H9 (cell line): ENCODE measurements around the gene NCKAP5. TPM values are rescaled to one million over a fixed set of nuclear protein-coding genes. Genes with fewer than 3 reads are reported as not detected.

ENCODE experiments used
- DNase-seq: peaks from one replicate; pipeline ENCODE4 v3.0.0-alpha.2; 2017
- H2AFZ ChIP-seq: one replicate; pipeline ENCODE4 v1.6.1; 2013; ENCODE audit warnings: mild to moderate bottlenecking, low read length, control low read depth, moderate library complexity
- H2AK5ac ChIP-seq: 2 replicates; pipeline ENCODE4 v1.6.1; 2013; ENCODE audit warnings: low read length, control low read depth, mixed read lengths; ENCODE audit not compliant: insufficient read length
- H2BK120ac ChIP-seq: one replicate; pipeline ENCODE4 v1.6.1; 2013; ENCODE audit warnings: low read depth, mild to moderate bottlenecking, low read length, control low read depth, inconsistent platforms; ENCODE audit not compliant: poor library complexity, severe bottlenecking
- H2BK12ac ChIP-seq: 2 replicates; pipeline ENCODE4 v1.6.1; 2013; ENCODE audit warnings: low read length, control low read depth, mixed read lengths, low read depth; ENCODE audit not compliant: insufficient read length
- H2BK15ac ChIP-seq: 2 replicates; pipeline ENCODE4 v1.6.1; 2013; ENCODE audit warnings: low read depth, low read length, control low read depth
- H2BK20ac ChIP-seq: one replicate; pipeline ENCODE4 v1.6.1; 2013; ENCODE audit warnings: low read depth, mild to moderate bottlenecking, low read length, control low read depth, inconsistent platforms; ENCODE audit not compliant: poor library complexity, severe bottlenecking
- H2BK5ac ChIP-seq: 2 replicates; pipeline ENCODE4 v1.6.1; 2013; ENCODE audit warnings: low read length, control low read depth, mixed read lengths; ENCODE audit not compliant: insufficient read length
- H3K14ac ChIP-seq: 2 replicates; pipeline ENCODE4 v1.6.1; 2013; ENCODE audit warnings: low read length, control low read depth; ENCODE audit not compliant: insufficient read depth
- H3K18ac ChIP-seq: 2 replicates; pipeline ENCODE4 v1.6.1; 2013; ENCODE audit warnings: low read depth, mild to moderate bottlenecking, mixed read lengths, low read length, control low read depth; ENCODE audit not compliant: insufficient read length
- H3K23ac ChIP-seq: 2 replicates; pipeline ENCODE4 v1.6.1; 2013; ENCODE audit warnings: low read length, control low read depth, mixed read lengths, low read depth; ENCODE audit not compliant: insufficient read length
- H3K23me2 ChIP-seq: 2 replicates; pipeline ENCODE4 v1.6.1; 2013; ENCODE audit warnings: low read depth, mild to moderate bottlenecking, mixed read lengths, low read length, control low read depth; ENCODE audit not compliant: insufficient read length, poor library complexity, severe bottlenecking
- H3K27ac ChIP-seq: 2 replicates; pipeline ENCODE4 v1.5.1; 2013; ENCODE audit warnings: low read length, control low read depth, mixed read lengths, low read depth; ENCODE audit not compliant: insufficient read length
- H3K27me3 ChIP-seq: 2 replicates; pipeline ENCODE4 v1.6.1; 2013; ENCODE audit warnings: low read length, control low read depth, inconsistent platforms; ENCODE audit not compliant: insufficient read depth
- H3K4ac ChIP-seq: 2 replicates; pipeline ENCODE4 v1.6.1; 2013; ENCODE audit warnings: low read depth, mild to moderate bottlenecking, control low read depth, inconsistent platforms, low read length, moderate library complexity
- H3K4me1 ChIP-seq: 2 replicates; pipeline ENCODE4 v1.6.1; 2013; ENCODE audit warnings: low read length, control low read depth, inconsistent platforms; ENCODE audit not compliant: insufficient read depth
- H3K4me2 ChIP-seq: 2 replicates; pipeline ENCODE4 v1.6.1; 2013; ENCODE audit warnings: low read length, control low read depth, mixed read lengths; ENCODE audit not compliant: insufficient read length, insufficient read depth
- H3K56ac ChIP-seq: 2 replicates; pipeline ENCODE4 v1.6.1; 2013; ENCODE audit warnings: low read depth, mild to moderate bottlenecking, mixed read lengths, low read length, control low read depth; ENCODE audit not compliant: insufficient read length
- H3K79me1 ChIP-seq: 2 replicates; pipeline ENCODE4 v1.6.1; 2013; ENCODE audit warnings: low read depth, mild to moderate bottlenecking, moderate library complexity, low read length, control low read depth, inconsistent platforms; ENCODE audit not compliant: insufficient read depth, poor library complexity, severe bottlenecking
- H3K79me2 ChIP-seq: 2 replicates; pipeline ENCODE4 v1.6.1; 2013; ENCODE audit warnings: low read length, control low read depth, inconsistent platforms; ENCODE audit not compliant: insufficient read depth
- H3K9ac ChIP-seq: 2 replicates; pipeline ENCODE4 v1.6.1; 2013; ENCODE audit warnings: low read length, control low read depth, mixed read lengths; ENCODE audit not compliant: insufficient read length; ENCODE audit errors: extremely low read depth
- H3K9me3 ChIP-seq: one replicate; pipeline ENCODE4 v1.6.1; 2013; ENCODE audit warnings: low read depth, low read length, inconsistent platforms; ENCODE audit not compliant: control insufficient read depth
- H3T11ph ChIP-seq: one replicate; pipeline ENCODE4 v1.6.1; 2013; ENCODE audit warnings: mild to moderate bottlenecking, low read length, control low read depth, inconsistent platforms
- H4K20me1 ChIP-seq: one replicate; pipeline ENCODE4 v1.6.1; 2013; ENCODE audit not compliant: control insufficient read depth, insufficient read length, insufficient read depth
- H4K5ac ChIP-seq: 2 replicates; pipeline ENCODE4 v1.6.1; 2013; ENCODE audit warnings: low read depth, mild to moderate bottlenecking, mixed read lengths, low read length, control low read depth; ENCODE audit not compliant: insufficient read length
- H4K8ac ChIP-seq: replicated peaks from 2 replicates; pipeline ENCODE4 v1.6.1; 2013; ENCODE audit warnings: low read length, control low read depth, mixed read lengths, low read depth; ENCODE audit not compliant: insufficient read length
- H4K91ac ChIP-seq: 2 replicates; pipeline ENCODE4 v1.6.1; 2013; ENCODE audit warnings: low read depth, mild to moderate bottlenecking, moderate library complexity, mixed read lengths, low read length, control low read depth; ENCODE audit not compliant: insufficient read length
- H3K27ac Mint-ChIP-seq, 3 experiments: 2 replicates in 2 of 3; 3 replicates in 1 of 3; pipeline ENCODE4 v1.8.0; 2020 to 2021; ENCODE audit warnings: mixed read lengths in 3 of 3, mild to moderate bottlenecking in 1 of 3, moderate library complexity in 1 of 3
- H3K27me3 Mint-ChIP-seq: 2 replicates; pipeline ENCODE4 v1.8.0; 2021; ENCODE audit warnings: low read depth, mild to moderate bottlenecking, moderate library complexity, mixed read lengths
- H3K36me3 Mint-ChIP-seq, 3 experiments: 2 replicates in 2 of 3; 3 replicates in 1 of 3; pipeline ENCODE4 v1.8.0; 2020 to 2021; ENCODE audit warnings: low read depth in 3 of 3, mixed read lengths in 3 of 3; ENCODE audit not compliant: insufficient read depth in 1 of 3
- H3K4me1 Mint-ChIP-seq, 2 experiments: 2 replicates each; pipeline ENCODE4 v1.8.0; 2020; ENCODE audit warnings: mixed read lengths in 2 of 2
- H3K4me3 Mint-ChIP-seq, 2 experiments: 2 replicates in 1 of 2; 3 replicates in 1 of 2; pipeline ENCODE4 v1.8.0; 2020 to 2021; ENCODE audit warnings: mild to moderate bottlenecking in 2 of 2, mixed read lengths in 2 of 2, moderate library complexity in 1 of 2
- H3K9me3 Mint-ChIP-seq, 2 experiments: 2 replicates in 1 of 2; 3 replicates in 1 of 2; pipeline ENCODE4 v1.8.0; 2020; ENCODE audit warnings: mild to moderate bottlenecking in 2 of 2, mixed read lengths in 2 of 2, moderate library complexity in 1 of 2
- CTCF ChIP-seq: fragments of 200-600 bp; sonication (generic); conservative IDR thresholded peaks from 3 replicates; pipeline ENCODE4 v1.8.0; 2021; ENCODE audit warnings: antibody characterized with exemption, mild to moderate bottlenecking
- WGBS: extraction: QIAGEN DNeasy Blood & Tissue Kit; methylation state at CpG from one replicate; pipeline ENCODE4 v1.1.7; 2013; ENCODE audit warnings: missing lambda C conversion rate, low lambda C conversion rate, mixed read lengths; ENCODE audit not compliant: insufficient read length; ENCODE audit errors: extremely low coverage; 5-methylcytosine and 5-hydroxymethylcytosine counted together
- total RNA-seq: library from RNA; stranded (reverse); gene quantifications from 2 replicates; pipeline ENCODE4 v1.2.1, GENCODE V29; 2021

Gene NCKAP5
- total RNA-seq, 1 experiment from 2014 or later: 0.26 TPM

- Histone ChIP-seq H3K23ac (no peak overlapping the region), H2BK12ac (no peak overlapping the region), H3K4me2 (no peak overlapping the region), H3K23me2 (no peaks in the 10 kb centered on the region), H2AK5ac (no peak overlapping the region), H3K27me3 (no peaks in the 10 kb centered on the region), H3K79me2 (no peaks in the 10 kb centered on the region), H2BK15ac (no peak overlapping the region), H3K4me1 (no peaks in the 10 kb centered on the region), H4K5ac (no peak overlapping the region), H3K56ac (no peak overlapping the region), H3K9me3 (no peaks in the 10 kb centered on the region), H3K27ac (no peak overlapping the region), H3T11ph (no peak overlapping the region), H4K8ac (no peak overlapping the region), H2BK120ac (no peak overlapping the region), H3K4ac (no peak overlapping the region), H4K20me1 (no peaks in the 10 kb centered on the region), H4K91ac (no peak overlapping the region), H3K79me1 (no peaks in the 10 kb centered on the region), H3K18ac (no peak overlapping the region), H3K14ac (no peak overlapping the region), H2BK5ac (no peak overlapping the region), H3K9ac (no peak overlapping the region), H2BK20ac (no peak overlapping the region), H2AFZ (no peak overlapping the region)
- Mint-ChIP-seq H3K27me3 (peaks cover 1% of the 10 kb centered on the region; the same call in 1 of the 2 replicates), H3K4me3 (no peak overlapping the region), H3K36me3 (peaks cover 0 to 4% (median 2%) of the 10 kb centered on the region in 3 experiments; a peak in 3 of 7 replicates), H3K27ac (peak overlapping the region in 1 of 3 experiments; percentile 79; a peak in 1 of 7 replicates), H3K9me3 (peaks cover 3 to 4% of the 10 kb centered on the region in 2 experiments; a peak in 2 of 5 replicates), H3K4me1 (peaks cover 5 to 7% of the 10 kb centered on the region in 2 experiments)
- no CpG with 5 or more reads among the region's 1 CpG for WGBS
- DNase-seq: no peak
- no peak for TF ChIP-seq CTCF
These were observed 421.4 kb downstream of the NCKAP5 start for GRCh38 chr2:133146893-133147292.
